GM19193 (cell line): ENCODE measurements around the gene ATPAF2.

Experiments used
- POLR2A ChIP-seq: IDR thresholded peaks from 4 replicates; pipeline ENCODE4 v1.6.1; 2011; ENCODE audit not compliant: insufficient read depth, insufficient read length; ENCODE audit errors: extremely low read depth

The ATPAF2 gene

DNA sequence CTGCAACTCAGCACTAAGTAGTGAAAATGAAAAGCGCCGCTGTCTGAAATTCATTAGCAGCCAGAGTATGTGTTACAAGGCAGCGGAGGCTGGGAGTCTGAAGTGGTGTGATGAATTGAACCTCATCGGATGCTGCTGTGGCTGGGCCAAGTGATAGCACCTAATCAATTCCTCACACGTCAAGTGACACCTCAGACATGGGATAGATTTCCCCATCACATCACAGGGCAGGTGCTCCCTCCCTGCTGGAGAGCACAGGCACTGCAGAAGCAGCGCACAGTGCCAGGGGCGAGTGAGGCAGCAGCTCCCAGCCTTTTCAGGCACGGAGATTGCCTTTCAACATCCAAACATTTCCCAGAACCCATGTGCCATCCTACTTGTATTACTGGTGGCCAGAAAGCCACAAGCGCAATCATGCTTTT, 34.1 kb downstream of the ATPAF2 start:
- TF ChIP-seq POLR2A = no peak

DNA sequence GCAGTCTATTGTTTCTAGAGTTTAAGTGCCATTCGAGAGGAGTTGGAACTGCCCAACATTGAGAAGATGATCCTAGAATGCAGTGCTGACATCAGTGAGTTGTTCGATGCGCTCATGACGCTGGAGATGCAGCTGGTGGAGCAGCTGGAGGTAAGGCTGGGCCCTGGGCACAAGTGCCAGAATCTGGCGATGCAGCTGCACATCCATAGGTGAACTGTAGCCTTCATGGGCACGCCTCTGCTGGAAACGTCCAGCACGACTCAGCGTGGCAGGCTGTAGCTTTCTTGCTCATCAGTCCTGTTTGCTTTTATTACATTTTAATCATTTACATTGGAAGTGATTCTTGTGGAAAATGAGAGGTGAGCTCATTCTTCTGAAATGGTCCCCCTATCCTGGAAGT, 34.6 kb downstream of the ATPAF2 start:
- TF ChIP-seq POLR2A = no peak

DNA sequence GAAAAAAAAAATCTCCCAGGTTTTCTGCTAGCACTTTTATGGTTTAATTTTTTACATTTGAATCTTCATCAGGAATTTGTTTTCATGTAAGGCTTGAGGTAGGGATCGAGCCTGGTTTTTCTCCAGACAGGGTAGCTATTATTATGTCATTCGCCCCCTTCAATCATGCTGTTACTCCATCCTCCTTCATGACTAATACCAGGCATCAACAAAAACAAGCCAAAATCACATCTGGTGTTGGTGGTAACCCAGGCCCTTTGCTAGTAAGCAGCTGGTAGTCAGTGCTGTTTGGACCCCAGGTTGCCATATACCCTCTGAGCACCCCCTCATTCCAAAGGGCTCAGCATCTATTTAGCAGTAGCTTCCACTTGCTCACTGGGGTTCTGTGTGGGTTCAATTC, 36.8 kb downstream of the ATPAF2 start:
- no peak for TF ChIP-seq POLR2A

DNA sequence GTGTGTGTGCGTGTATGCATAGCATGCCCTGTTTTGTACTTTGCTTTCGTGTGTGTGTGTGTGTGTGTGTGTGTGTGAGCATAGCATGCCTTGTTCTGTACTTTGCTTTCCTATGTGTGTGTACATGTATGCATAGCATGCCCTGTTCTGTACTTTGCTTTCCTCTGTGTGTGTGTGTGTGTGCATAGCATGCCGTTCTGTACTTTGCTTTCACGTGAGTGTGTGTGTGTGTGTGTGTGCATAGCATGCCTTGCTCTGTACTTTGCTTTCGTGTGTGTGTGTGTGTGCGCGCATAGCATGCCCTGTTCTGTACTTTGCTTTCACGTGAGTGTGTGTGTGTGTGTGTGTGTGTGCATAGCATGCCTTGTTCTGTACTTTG, 38.9 kb downstream of the ATPAF2 start:
- TF ChIP-seq POLR2A = no peak

DNA sequence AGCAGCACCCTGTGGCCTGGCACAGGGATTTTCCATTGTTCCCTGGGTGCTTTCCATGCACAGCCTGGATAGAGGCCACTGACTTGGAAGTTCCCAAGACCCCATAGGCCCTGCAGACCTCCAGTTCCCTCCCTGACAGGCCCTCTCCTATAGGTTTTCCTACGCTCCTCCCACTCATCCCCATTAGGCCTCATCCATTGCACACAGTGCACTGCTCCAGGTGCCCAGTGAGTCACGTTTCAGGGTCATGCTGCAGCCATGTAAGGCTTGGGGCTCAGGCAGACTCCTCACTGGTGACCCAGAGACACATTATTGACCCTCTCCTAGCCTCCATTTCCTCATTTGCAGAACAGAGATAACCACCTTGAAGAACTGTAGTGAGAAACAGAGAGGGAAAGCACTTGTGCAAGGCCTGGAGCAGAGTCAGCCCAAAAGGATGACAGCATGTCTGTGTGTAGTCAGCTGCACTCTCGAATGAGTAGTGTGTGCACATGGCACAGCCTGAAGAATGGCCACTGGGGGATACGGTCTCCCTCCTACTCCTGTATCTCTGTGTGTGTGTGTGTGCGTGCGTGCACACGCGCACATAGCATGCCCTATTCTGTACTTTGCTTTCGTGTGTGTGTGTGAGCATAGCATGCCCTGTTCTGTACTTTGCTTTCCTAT, 39.5 kb downstream of the ATPAF2 start:
- no peak for TF ChIP-seq POLR2A

DNA sequence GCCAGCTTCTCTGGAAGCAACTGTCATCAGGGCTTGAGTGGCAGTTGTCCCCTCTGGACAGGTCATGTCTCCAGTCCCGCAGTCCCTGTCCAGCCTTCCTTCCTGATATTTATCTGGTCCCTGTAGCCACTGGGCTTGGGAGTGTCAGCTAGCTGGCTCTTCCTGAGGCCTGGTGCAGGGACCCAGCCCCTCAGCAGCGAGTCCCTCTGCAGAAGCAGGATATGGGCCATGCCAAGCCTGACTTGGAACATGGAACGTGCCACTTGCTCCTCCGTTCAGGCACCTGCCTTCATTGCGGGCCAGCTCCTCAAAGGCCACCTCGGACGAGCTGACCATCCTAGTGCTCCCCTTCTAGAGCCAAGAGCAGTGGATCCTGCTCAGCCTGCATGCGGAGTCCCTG, 40.0 kb downstream of the ATPAF2 start:
- TF ChIP-seq POLR2A = no peak

DNA sequence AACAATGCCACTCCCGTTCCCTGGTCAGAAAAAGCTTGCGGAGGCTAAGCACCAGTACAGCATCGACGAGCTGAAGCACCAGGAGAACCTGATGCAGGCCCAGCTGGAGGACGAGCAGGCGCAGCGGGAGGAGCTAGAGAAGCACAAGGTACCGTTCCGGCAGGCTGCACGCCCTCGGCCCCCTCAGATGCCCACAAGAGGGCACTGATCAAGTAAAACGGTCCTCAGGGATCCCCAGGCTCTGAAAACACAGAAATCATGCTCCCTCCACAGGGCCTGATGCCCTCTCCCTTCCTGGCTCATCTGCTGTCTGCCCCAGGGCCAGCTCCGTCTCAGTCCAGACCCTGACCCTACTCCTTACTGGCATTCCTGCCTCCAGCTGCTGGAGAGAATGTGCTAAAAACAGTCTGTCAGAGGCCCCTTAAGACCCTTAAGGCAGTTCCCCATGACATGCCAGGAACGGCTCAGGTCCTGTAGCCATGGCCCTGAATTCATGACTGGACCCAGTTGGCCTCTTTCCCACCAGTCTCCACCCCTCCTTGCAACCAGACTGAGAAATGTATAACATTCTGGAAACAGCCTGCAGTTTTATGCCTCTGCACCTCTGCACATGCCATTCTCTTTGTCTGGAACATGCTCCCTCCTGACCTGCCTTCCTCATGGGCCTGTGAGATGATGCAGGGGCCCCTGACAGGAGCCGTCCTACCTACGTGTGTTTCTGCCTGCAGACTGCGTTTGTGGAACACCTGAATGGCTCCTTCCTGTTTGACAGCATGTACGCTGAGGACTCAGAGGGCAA, 44.5 kb downstream of the ATPAF2 start:
- TF ChIP-seq POLR2A = no peak

DNA sequence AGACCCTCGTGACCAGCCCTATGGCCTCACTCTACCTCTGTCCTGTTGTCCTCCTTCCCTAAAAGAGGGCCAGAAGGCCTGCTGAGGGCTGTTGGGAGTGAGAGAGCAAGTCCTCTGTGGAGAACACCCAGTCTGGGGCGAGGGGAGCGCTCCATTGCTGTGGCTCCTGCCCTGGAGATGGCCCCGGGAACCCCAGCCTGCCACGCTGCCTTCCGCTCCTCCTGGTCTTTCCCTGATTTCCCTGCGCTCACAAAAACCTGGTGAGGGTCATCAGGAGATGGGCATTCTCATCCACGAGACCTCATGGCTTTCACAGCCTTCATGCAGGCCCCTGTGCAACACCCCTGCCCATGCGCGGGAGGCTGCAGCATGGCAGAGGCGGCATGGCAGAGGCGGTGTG, 45.1 kb downstream of the ATPAF2 start:
- TF ChIP-seq POLR2A = no peak

DNA sequence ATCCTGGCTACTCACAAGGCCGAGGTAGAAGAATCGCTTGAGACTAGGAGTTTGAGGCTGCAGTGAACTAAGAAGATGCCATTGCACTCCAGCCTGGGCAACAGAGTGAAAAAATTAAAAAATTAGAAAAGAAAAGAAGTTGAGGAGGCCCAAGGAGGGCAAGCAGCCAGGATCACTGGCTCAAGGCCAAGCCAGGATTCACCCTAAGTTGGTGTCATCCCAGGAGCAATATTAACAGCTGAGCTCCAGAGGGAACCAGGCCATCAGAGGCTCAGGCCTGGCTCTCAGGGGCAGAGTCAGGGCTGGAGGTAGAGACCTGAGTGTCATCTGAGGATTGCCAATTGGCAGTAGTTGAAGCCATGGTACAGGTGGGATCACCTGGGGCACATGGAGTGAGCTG, 45.6 kb downstream of the ATPAF2 start:
- TF ChIP-seq POLR2A = no peak

DNA sequence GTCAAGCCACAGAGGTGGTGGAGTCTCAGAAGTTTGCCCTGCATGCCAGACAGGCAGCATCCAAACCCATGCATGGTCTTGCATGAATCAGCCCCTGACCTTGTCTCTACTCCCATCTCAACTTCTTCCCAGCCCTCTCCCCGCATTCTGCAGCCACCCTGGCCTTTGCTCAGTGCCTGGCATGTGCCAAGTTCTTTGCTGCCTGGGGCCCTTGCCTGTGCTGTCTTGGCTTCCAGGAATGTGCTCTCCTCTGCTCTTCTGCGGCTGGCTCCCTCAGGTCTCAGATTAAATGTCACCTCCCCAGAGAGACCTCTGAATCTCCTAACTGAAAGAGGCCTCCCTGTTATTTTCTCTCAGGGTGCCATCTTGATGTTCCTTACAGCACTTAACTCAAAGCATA, 48.7 kb downstream of the ATPAF2 start:
- no peak for TF ChIP-seq POLR2A

DNA sequence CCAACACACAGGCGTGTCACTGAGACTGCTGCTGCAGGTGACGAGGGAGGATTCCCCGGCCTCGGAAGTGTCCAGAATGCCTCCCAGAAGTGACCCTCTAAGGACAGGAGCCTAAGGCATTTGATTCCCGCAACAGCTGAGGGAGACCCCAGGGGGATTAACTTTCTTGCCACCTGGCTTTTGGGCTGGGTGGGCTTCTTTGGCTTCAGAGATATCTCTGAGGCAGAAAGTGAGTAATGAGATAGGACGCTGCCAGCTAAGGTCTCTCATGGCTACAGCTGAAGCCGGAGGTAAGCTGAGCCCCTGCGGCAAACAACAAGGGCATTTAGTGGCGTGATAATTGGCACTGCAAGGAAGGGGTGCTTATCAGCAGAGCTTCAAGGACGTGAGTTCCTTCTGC, 49.4 kb downstream of the ATPAF2 start:
- no peak for TF ChIP-seq POLR2A

DNA sequence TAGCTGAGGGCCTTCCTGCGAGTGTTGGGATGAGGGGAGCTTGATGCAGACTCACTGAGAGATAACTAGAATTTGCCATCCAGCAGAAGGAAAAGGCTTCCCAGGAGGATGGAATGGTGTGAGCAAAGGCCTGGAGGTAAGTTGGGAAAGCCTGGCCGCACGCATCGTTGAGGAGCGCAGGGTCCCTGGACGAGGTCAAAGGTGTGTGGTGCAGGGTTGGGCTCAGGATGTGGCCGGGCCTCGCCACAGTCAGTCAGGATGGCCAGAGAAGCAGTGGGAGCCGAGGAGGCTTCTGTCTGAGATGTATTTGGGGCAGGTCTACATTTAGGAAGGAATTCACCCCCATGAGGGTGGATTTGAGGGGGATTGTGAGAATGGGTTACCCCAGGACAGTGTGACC, 49.9 kb downstream of the ATPAF2 start:
- no peak for TF ChIP-seq POLR2A

DNA sequence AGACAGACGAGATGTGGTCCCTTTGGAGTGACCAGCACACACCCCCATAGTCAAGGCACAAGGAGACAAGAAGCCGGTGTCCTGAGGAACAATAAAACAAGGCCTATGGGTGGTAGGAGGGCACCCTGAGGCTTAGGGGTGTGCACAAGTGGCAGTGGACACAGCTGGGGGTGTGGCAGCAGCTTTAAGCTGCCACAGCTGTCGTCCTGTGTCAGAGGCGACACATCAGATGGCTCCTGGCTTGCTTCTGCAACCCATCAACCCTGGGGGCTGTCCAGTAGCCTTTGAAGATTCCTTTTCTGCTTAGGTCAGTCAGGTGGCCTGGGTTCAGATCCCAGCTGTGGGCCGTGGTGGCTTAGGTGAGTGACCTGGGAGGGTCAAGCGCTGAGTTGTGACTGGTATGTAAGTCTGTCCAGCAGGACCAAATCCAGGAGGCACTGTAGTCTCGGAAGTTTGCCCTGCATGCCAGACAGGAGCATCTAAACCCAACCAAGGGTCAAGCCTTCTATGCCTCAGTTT, 50.5 kb downstream of the ATPAF2 start:
- no peak for TF ChIP-seq POLR2A

DNA sequence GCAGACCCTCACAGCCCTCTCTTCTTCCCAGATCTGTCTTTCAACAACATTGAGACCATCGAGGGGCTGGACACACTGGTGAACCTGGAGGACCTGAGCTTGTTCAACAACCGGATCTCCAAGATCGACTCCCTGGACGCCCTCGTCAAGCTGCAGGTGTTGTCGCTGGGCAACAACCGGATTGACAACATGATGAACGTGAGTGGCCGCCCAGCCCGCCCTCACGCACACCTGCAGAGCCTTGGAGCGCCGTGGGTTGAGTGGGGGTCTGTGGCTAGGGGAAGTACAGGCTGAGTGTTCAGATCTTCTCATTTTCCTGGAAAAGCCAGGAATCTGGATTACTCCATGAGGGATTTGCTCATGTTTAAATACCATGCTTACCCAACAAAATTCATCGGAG, 51.1 kb downstream of the ATPAF2 start:
- no peak for TF ChIP-seq POLR2A

DNA sequence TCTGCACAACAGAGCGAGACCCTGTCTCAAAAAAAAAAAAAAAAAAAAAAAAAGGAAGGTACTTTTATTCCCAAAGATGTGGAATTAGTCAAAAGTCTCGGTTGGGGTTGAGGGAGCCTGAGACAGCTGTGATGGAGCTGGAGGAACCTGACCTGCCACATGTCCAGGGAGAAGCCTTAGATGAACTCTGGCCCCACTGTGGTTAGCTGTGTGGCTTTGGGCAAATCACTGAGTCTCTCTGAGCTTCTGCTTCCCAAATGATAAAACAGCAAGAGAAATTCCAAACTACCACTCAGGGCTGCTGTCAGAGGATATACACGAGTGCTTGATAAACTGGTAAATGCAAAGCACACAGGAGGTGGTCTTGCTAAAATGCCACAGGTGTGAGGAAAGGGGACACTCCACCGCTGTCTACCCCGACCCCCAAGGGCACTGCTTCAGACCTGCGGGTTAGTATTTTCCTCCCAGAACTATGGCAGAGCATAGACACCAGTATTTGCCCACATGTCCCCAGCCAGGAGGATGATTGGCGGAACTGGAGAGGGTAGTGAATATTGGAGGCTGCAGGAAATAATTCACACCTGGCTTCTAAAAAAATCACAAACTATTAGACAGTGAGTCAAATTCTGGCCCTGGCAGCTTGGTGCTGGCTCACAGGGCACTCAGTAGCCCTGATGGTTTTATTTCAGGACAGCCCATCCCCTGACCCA, 51.6 kb downstream of the ATPAF2 start:
- no peak for TF ChIP-seq POLR2A
